Karpas-422 (cell line): ENCODE data around the gene ZNF621. TPM values are rescaled to one million over a fixed set of nuclear protein-coding genes. Genes with fewer than 3 reads are reported as not detected.

Source experiments
- DNase-seq: peaks from one replicate; pipeline ENCODE4 v3.0.0-alpha.2; 2015
- H2AFZ ChIP-seq: fragments of 200-600 bp; sonication (generic); 2 replicates; pipeline ENCODE4 v1.6.1; 2014; ENCODE audit warnings: antibody characterized with exemption, low read length, mixed read lengths
- H3K27ac ChIP-seq: fragments of 200-600 bp; sonication (generic); 2 replicates; pipeline ENCODE4 v1.5.1; 2014; ENCODE audit warnings: mild to moderate bottlenecking, low read length, moderate library complexity
- H3K27me3 ChIP-seq: fragments of 200-600 bp; sonication (generic); 2 replicates; pipeline ENCODE4 v1.6.1; 2014; ENCODE audit warnings: low read length, mixed read lengths
- H3K36me3 ChIP-seq: fragments of 200-600 bp; sonication (generic); 2 replicates; pipeline ENCODE4 v1.6.1; 2014; ENCODE audit warnings: low read length, mixed read lengths; ENCODE audit not compliant: insufficient read depth
- H3K4me1 ChIP-seq: fragments of 200-600 bp; sonication (generic); 2 replicates; pipeline ENCODE4 v1.6.1; 2014; ENCODE audit warnings: mild to moderate bottlenecking, low read length, mixed read lengths
- H3K4me2 ChIP-seq: fragments of 200-600 bp; sonication (generic); 2 replicates; pipeline ENCODE4 v1.6.1; 2014; ENCODE audit warnings: low read length, low read depth, mild to moderate bottlenecking; ENCODE audit not compliant: poor library complexity, severe bottlenecking
- H3K4me3 ChIP-seq: fragments of 200-600 bp; sonication (generic); 2 replicates; pipeline ENCODE4 v1.5.1; 2014; ENCODE audit warnings: mild to moderate bottlenecking, antibody characterized with exemption, low read length, mixed read lengths
- H3K79me2 ChIP-seq: fragments of 200-600 bp; sonication (generic); 2 replicates; pipeline ENCODE4 v1.6.1; 2014; ENCODE audit warnings: mild to moderate bottlenecking, low read length, mixed read lengths
- H3K9ac ChIP-seq: fragments of 200-600 bp; sonication (generic); 2 replicates; pipeline ENCODE4 v1.6.0; 2014; ENCODE audit warnings: low read length
- H3K9me2 ChIP-seq: fragments of 200-600 bp; sonication (generic), shearing (Covaris generic); replicated peaks from 2 replicates; pipeline ENCODE4 v1.6.0; 2014; ENCODE audit warnings: mild to moderate bottlenecking, low read length, moderate library complexity; ENCODE audit not compliant: insufficient read depth
- H3K9me3 ChIP-seq: fragments of 300-700, 200-600 bp; sonication (generic); 2 replicates; pipeline ENCODE4 v1.6.1; 2014; ENCODE audit warnings: low read length, mixed read lengths
- H4K20me1 ChIP-seq: fragments of 200-600 bp; sonication (generic); 2 replicates; pipeline ENCODE4 v1.6.1; 2014; ENCODE audit warnings: mild to moderate bottlenecking, antibody characterized with exemption, low read length, low read depth; ENCODE audit not compliant: insufficient read depth
- total RNA-seq: library from RNA; depleted of rRNA; stranded (reverse); fragments of >200 nt; shearing (Covaris generic); gene quantifications from 2 replicates; pipeline ENCODE4 v1.2.3, GENCODE V29; 2014; ENCODE audit warnings: low replicate concordance

Gene ZNF621
- total RNA-seq, 1 experiment from 2014 or later: 14.7 TPM

- no peaks in the 10 kb centered on the region for H3K27me3 ChIP-seq
- DNase-seq: no peak
- H4K20me1 ChIP-seq: no peaks in the 10 kb centered on the region
These were observed 22.7 kb upstream of the ZNF621 start for GRCh38 chr3:40502034-40502433.

GRCh38 chr3:40504636-40505430 lies 19.9 kb upstream of the ZNF621 start:
- Histone ChIP-seq H3K36me3 (no peaks in the 10 kb centered on the region), H3K4me1 (peaks cover 17% of the 10 kb centered on the region), H3K27ac (no peak overlapping the region), H3K27me3 (no peaks in the 10 kb centered on the region), H3K9ac (no peak overlapping the region), H4K20me1 (no peaks in the 10 kb centered on the region), H3K4me3 (no peak overlapping the region), H3K4me2 (peak overlapping the region; percentile 98), H3K79me2 (no peaks in the 10 kb centered on the region), H3K9me2 (no peaks in the 10 kb centered on the region), H2AFZ (no peak overlapping the region), H3K9me3 (no peaks in the 10 kb centered on the region)
- DNase-seq: no peak

More at GRCh38 chr3:40502034-40502433, 22.7 kb upstream of the ZNF621 start:
- no peaks in the 10 kb centered on the region for H3K79me2 ChIP-seq
- no peaks in the 10 kb centered on the region for H3K9me2 ChIP-seq
- H3K9me3 ChIP-seq: no peaks in the 10 kb centered on the region
- H3K4me3 ChIP-seq: no peak overlapping the region
- H3K27ac ChIP-seq: no peak overlapping the region
- H2AFZ ChIP-seq: no peak overlapping the region
- no peaks in the 10 kb centered on the region for H3K36me3 ChIP-seq
- no peak overlapping the region for H3K9ac ChIP-seq
- peaks cover 17% of the 10 kb centered on the region for H3K4me1 ChIP-seq
- no peak overlapping the region for H3K4me2 ChIP-seq

- no peaks in the 10 kb centered on the region for H3K79me2 ChIP-seq
- H3K27ac ChIP-seq: no peak within 1 kb of the TSS
- H4K20me1 ChIP-seq: no peaks in the 10 kb centered on the region
- peak; percentile 76 for DNase-seq
- H3K9me2 ChIP-seq: no peaks in the 10 kb centered on the region
- H2AFZ ChIP-seq: peak within 1 kb of the TSS; percentile 100
- peak within 1 kb of the TSS; percentile 96 for H3K4me3 ChIP-seq
- peaks cover 17% of the 10 kb centered on the region for H3K4me1 ChIP-seq
- no peaks in the 10 kb centered on the region for H3K27me3 ChIP-seq
- H3K9ac ChIP-seq: peak within 1 kb of the TSS; percentile 80
- no peaks in the 10 kb centered on the region for H3K36me3 ChIP-seq
- H3K4me2 ChIP-seq: peak within 1 kb of the TSS; percentile 98
- H3K9me3 ChIP-seq: no peaks in the 10 kb centered on the region
These were observed 18.9 kb upstream of the ZNF621 start, which contains the start of gene ZNF620 for GRCh38 chr3:40505599-40506462. Gene ZNF620, plus strand, starts transcription at chr3:40506039. Its CDS starts 314 bp downstream, at chr3:40506353.

GRCh38 chr3:40511031-40511718 lies 13.6 kb upstream of the ZNF621 start:
- no peak overlapping the region for H3K9ac ChIP-seq
- H3K4me3 ChIP-seq: no peak overlapping the region
- no peak overlapping the region for H2AFZ ChIP-seq
- H3K4me2 ChIP-seq: no peak overlapping the region
- H3K27me3 ChIP-seq: no peaks in the 10 kb centered on the region
- no peaks in the 10 kb centered on the region; the same call in 1 of the 2 replicates for H3K36me3 ChIP-seq
- no peaks in the 10 kb centered on the region for H3K9me2 ChIP-seq
- no peaks in the 10 kb centered on the region for H3K79me2 ChIP-seq
- H3K4me1 ChIP-seq: peaks cover 8% of the 10 kb centered on the region
- H3K9me3 ChIP-seq: no peaks in the 10 kb centered on the region
- H3K27ac ChIP-seq: no peak overlapping the region
- no peaks in the 10 kb centered on the region for H4K20me1 ChIP-seq
- no peak for DNase-seq

GRCh38 chr3:40516201-40516600 lies 8.6 kb upstream of the ZNF621 start:
- Histone ChIP-seq H3K4me2 (no peak overlapping the region), H2AFZ (no peak overlapping the region), H3K9me3 (no peaks in the 10 kb centered on the region)

GRCh38 chr3:40518067-40518466 lies 6.7 kb upstream of the ZNF621 start:
- Histone ChIP-seq H3K9ac (no peak overlapping the region), H2AFZ (no peak overlapping the region), H3K4me1 (no peaks in the 10 kb centered on the region), H3K4me3 (no peak overlapping the region), H3K4me2 (no peak overlapping the region), H3K9me3 (no peaks in the 10 kb centered on the region), H4K20me1 (no peaks in the 10 kb centered on the region), H3K27me3 (no peaks in the 10 kb centered on the region), H3K9me2 (no peaks in the 10 kb centered on the region), H3K27ac (no peak overlapping the region), H3K36me3 (no peaks in the 10 kb centered on the region; the same call in 1 of the 2 replicates), H3K79me2 (no peaks in the 10 kb centered on the region)
- DNase-seq: no peak

More at GRCh38 chr3:40516201-40516600, 8.6 kb upstream of the ZNF621 start:
- H3K79me2 ChIP-seq: no peaks in the 10 kb centered on the region
- no peak overlapping the region for H3K4me3 ChIP-seq
- no peak overlapping the region for H3K9ac ChIP-seq
- H3K27me3 ChIP-seq: no peaks in the 10 kb centered on the region
- H3K36me3 ChIP-seq: no peaks in the 10 kb centered on the region; the same call in 1 of the 2 replicates
- H3K4me1 ChIP-seq: no peaks in the 10 kb centered on the region
- no peak for DNase-seq
- no peaks in the 10 kb centered on the region for H3K9me2 ChIP-seq
- no peaks in the 10 kb centered on the region for H4K20me1 ChIP-seq
- H3K27ac ChIP-seq: no peak overlapping the region

- no peaks in the 10 kb centered on the region for H3K9me2 ChIP-seq
- H2AFZ ChIP-seq: no peak overlapping the region
- no peaks in the 10 kb centered on the region for H3K9me3 ChIP-seq
- no peak overlapping the region for H3K27ac ChIP-seq
- no peak overlapping the region for H3K4me2 ChIP-seq
- H3K79me2 ChIP-seq: no peaks in the 10 kb centered on the region
- no peaks in the 10 kb centered on the region for H4K20me1 ChIP-seq
- no peak overlapping the region for H3K9ac ChIP-seq
- no peak for DNase-seq
- H3K27me3 ChIP-seq: no peaks in the 10 kb centered on the region
- H3K4me3 ChIP-seq: no peak overlapping the region
- peaks cover 1% of the 10 kb centered on the region for H3K4me1 ChIP-seq
- H3K36me3 ChIP-seq: no peaks in the 10 kb centered on the region; the same call in 1 of the 2 replicates
These were observed 5.9 kb upstream of the ZNF621 start for GRCh38 chr3:40518848-40519247.
